ENCODE measurements around the gene TRIM2. TPM values are rescaled to one million over a fixed set of nuclear protein-coding genes. Genes with fewer than 3 reads are reported as not detected.
A peak's percentile ranks its signal among the peaks of the same experiment; 100 is the strongest.

The TRIM2 gene
- total RNA-seq, 3 donors from 2014 or later = 26.7 to 109 (median 52.4) TPM

DNA sequence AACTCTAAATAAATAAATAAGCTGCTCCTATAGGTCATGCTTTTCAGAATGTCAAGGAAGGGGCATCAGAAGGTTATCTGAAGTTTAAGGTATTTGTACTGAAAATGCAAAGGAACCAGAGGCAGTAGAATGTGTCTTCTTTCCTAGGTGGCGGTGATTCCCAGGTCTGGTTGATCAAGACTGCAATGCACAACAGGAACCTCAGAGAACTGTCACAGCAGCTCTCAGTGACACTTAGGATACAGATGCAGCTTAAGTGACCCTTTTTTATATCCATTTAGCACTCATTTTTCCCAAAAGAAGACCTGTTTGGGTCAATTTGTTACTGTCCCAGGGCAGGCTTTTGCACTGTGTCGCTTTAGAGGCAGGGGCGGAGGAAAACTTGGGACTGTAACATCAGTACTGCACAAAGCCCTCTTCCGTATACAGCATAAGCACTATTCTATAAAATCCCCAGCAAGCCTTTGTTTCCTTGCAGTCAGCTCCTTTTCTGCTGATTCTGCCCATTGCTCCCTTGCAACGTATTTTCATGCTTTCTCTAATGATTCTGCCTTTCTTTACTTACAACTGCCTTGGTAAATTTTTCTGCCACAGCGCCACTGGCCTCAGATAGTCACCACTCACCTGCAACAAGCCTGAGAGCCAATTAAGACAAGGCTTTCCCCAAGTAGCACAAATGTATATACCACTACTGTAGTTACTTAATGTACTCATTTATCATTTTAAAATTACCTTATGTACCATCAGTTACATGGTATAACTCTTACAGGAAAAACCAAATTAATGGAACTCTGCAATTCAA lies 138.7 kb downstream of the TRIM2 start:
- H3K9me3 ChIP-seq = no peaks in the 10 kb centered on the region
- H3K36me3 ChIP-seq = no peaks in the 10 kb centered on the region
- no peak for DNase-seq (ENCODE audit: low spot score in 2 of 2)
- H3K27ac ChIP-seq = no peak overlapping the region
- no peaks in the 10 kb centered on the region for H3K4me1 ChIP-seq
- no peaks in the 10 kb centered on the region for H3K27me3 ChIP-seq
- no peak overlapping the region for H3K4me3 ChIP-seq
- intact Hi-C loops (cut with DNase I; ENCODE audit: low total_unique reads) = loop anchor here (10.0 kb wide), 1 partner anchor 412 kb away; no protein-coding TSS in a partner anchor
- TF ChIP-seq POLR2A (IDR thresholded peaks at IDR 0.05) (no peak), POLR2AphosphoS5 (IDR thresholded peaks at IDR 0.05) (no peak)
- TF ChIP-seq, protein P1, sequence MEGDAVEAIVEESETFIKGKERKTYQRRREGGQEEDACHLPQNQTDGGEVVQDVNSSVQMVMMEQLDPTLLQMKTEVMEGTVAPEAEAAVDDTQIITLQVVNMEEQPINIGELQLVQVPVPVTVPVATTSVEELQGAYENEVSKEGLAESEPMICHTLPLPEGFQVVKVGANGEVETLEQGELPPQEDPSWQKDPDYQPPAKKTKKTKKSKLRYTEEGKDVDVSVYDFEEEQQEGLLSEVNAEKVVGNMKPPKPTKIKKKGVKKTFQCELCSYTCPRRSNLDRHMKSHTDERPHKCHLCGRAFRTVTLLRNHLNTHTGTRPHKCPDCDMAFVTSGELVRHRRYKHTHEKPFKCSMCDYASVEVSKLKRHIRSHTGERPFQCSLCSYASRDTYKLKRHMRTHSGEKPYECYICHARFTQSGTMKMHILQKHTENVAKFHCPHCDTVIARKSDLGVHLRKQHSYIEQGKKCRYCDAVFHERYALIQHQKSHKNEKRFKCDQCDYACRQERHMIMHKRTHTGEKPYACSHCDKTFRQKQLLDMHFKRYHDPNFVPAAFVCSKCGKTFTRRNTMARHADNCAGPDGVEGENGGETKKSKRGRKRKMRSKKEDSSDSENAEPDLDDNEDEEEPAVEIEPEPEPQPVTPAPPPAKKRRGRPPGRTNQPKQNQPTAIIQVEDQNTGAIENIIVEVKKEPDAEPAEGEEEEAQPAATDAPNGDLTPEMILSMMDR (IDR thresholded peaks at IDR 0.05) = no peak

DNA sequence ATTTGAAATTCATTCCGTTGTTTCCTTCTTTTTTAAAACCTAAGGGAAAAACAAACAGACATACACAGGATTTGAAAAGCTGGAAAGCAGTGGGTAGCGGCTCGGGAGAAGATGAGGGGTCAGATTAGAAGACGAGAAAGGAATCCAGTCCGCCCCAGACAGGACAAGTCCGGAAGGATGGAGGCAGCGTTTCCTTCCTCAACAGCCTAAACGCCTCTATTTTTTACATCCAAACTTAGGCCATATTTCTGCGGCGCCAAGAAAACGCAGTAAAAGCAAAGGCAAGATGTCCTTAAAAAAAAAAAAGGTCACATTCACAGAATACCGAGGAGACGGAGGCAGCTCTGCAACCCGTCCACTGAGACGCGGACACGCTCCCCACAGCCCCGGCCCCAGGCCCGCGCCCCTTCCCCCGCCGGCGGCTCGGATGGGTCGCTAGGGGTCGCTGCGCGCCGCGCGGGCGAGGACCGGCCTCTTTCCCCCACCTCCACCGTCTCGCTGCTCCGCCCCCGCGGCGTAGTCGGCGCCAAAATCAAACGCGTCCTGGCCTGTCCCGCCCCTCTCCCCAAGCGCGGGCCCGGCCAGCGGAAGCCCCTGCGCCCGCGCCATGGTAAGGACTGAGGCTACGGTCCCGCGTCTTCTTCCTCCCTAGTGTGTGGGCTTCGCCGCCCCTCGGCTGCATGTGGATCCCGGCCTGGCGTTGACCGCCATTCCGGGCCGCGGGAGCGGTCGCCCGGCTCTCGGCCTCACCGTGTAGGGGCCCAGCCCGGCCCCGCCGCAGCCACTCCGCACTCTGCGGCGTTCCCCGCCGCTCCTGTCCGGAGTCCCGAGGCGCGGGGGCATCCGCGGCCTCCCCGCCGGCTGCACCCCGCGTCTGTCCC lies 140.1 kb downstream of the TRIM2 start, which contains the start of gene MND1:
Gene MND1, plus strand, starts transcription at position 558 of the 881 bp plus-strand sequence. Its CDS starts 50 bp downstream, at position 608.
- H3K27me3 ChIP-seq = no peaks in the 10 kb centered on the region
- peak within 1 kb of the TSS; percentile 71 to 85 (median 78) for H3K4me3 ChIP-seq
- H3K4me1 ChIP-seq = no peaks in the 10 kb centered on the region
- no peaks in the 10 kb centered on the region for H3K9me3 ChIP-seq
- DNase-seq (ENCODE audit: low spot score in 2 of 2) = peak; percentile 58 to 81
- TF ChIP-seq POLR2A (IDR thresholded peaks at IDR 0.05) (no peak), POLR2AphosphoS5 (IDR thresholded peaks at IDR 0.05) (peak in 2 of 3 donors; percentile 24 to 35)
- TF ChIP-seq, protein P1 (IDR thresholded peaks at IDR 0.05) = peak in 2 of 3 donors; percentile 68 to 71
- H3K36me3 ChIP-seq = no peaks in the 10 kb centered on the region
- intact Hi-C loops (cut with DNase I; ENCODE audit: low total_unique reads) = loop anchor here (5.0 to 10.0 kb wide), 3 partner anchors 228 to 410 kb away; no protein-coding TSS in a partner anchor
- no peak within 1 kb of the TSS for H3K27ac ChIP-seq

DNA sequence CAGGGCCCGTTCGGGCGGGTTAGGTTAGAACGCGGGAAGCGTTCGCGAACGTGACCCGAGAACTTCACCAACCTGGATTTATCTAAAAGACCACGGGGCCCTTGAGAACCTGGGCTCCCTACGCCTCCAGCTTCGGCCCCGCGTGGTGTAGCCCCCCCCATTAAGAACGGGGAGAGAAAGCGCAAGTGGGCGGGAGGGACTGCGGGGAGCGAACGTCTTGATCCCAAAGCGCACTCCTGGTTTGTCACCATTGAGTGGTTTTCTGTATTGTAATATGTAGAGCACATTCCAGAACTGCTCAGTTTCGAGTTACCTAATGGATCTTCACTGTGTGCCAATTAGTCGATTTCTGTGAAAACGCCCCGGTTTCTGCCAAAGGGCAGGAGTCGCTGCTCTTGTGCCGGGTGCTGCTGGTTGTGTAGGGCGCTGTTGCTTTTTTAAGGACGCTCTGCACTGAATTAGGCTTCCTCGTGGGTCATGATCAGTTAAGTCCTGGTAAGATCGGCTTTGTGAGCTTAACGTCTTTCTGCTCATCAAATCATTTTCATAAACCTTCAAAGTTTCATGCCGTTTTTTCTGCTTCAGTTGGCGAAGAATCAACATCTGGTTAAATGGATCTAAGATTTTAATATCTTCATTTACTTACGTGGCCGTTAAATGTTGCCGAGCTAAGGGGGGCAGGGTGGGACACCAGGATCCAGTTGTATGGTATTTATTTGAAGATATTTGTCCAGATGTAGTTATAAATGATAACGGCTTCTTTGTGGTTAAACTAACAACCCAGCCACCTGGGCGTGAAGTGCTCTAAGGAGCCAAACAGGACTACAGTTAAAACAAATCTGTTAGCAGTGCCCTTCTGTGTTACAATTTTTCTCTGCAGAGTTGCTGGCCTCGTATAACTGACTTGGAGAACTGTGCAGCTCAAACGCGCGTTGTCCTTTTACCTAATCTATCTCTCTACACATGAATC lies 141.1 kb downstream of the TRIM2 start:
- no peaks in the 10 kb centered on the region for H3K36me3 ChIP-seq
- H3K27ac ChIP-seq = no peak overlapping the region
- H3K27me3 ChIP-seq = no peaks in the 10 kb centered on the region
- no peaks in the 10 kb centered on the region for H3K4me1 ChIP-seq
- no peaks in the 10 kb centered on the region for H3K9me3 ChIP-seq
- intact Hi-C loops (cut with DNase I; ENCODE audit: low total_unique reads) = loop anchor here (5.0 to 10.0 kb wide), 3 partner anchors 227 to 410 kb away; no protein-coding TSS in a partner anchor
- no peak for DNase-seq (ENCODE audit: low spot score in 2 of 2)
- peak overlapping the region; percentile 71 to 85 (median 78) for H3K4me3 ChIP-seq
- TF ChIP-seq POLR2AphosphoS5 (IDR thresholded peaks at IDR 0.05) = no peak
- TF ChIP-seq, protein P1 (IDR thresholded peaks at IDR 0.05) = no peak
- TF ChIP-seq POLR2A (IDR thresholded peaks at IDR 0.05) = no peak

DNA sequence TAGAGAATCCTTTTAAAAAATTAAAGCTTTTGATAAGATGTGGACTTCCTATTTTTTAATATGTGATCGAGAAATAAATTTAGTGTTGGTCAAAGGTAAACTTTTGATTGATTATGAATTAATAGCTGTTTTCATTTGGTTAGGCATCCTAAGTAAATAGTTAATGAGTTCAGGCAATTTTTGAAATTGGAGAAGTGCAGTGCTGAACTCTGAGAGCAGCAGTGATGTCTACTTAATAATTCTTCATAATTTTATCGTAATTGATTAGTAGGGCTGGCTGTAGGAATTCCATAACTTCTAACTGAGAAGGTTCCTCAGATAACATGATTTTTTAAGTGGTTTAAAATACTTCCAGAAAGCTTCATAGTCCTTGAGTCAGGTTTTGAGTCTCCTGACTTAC lies 141.8 kb downstream of the TRIM2 start:
- H3K36me3 ChIP-seq = no peaks in the 10 kb centered on the region
- intact Hi-C loops (cut with DNase I; ENCODE audit: low total_unique reads) = loop anchor here (5.0 to 10.0 kb wide), 3 partner anchors 226 to 409 kb away; no protein-coding TSS in a partner anchor
- H3K9me3 ChIP-seq = no peaks in the 10 kb centered on the region
- H3K27ac ChIP-seq = no peak overlapping the region
- no peaks in the 10 kb centered on the region for H3K4me1 ChIP-seq
- TF ChIP-seq, protein P1 (IDR thresholded peaks at IDR 0.05) = no peak
- TF ChIP-seq POLR2A (IDR thresholded peaks at IDR 0.05) = no peak
- TF ChIP-seq POLR2AphosphoS5 (IDR thresholded peaks at IDR 0.05) = no peak
- no peaks in the 10 kb centered on the region for H3K27me3 ChIP-seq
- no peak for DNase-seq (ENCODE audit: low spot score in 2 of 2)
- H3K4me3 ChIP-seq = peak overlapping the region in 1 of 3 donors; percentile 78
